Breast epithelium (tissue), 4 donors: ENCODE results near the gene CT45A1. TPM values are rescaled to one million over a fixed set of nuclear protein-coding genes. Genes with fewer than 3 reads are reported as not detected.
"Not testable (repeated sequence)": the region's sequence is repeated elsewhere in the genome, so short reads cannot be mapped to it uniquely, and the experiment has no call there.

Experiments
- DNase-seq, 2 donors: peaks; one replicate each; pipeline ENCODE4 v3.0.0-alpha.2; 2019; ENCODE audit warnings: low spot score in 2 of 2
- H3K27ac ChIP-seq, 2 donors: fragments of 200-600 bp; sonication (generic) in 1 of 2; one replicate each; pipeline ENCODE4 v1.5.1; 2016 to 2019; ENCODE audit warnings: mild to moderate bottlenecking in 1 of 2
- H3K27me3 ChIP-seq, 2 donors: fragments of 200-600 bp; sonication (generic) in 1 of 2; one replicate each; pipeline versions ENCODE4 v1.5.1 to v1.6.0; 2017 to 2019; ENCODE audit warnings: control low read depth in 1 of 2, mild to moderate bottlenecking in 1 of 2
- H3K36me3 ChIP-seq: fragments of 200-600 bp; one replicate; pipeline ENCODE4 v1.5.1; 2019
- H3K4me1 ChIP-seq, 2 donors: fragments of 200-600 bp; sonication (generic); one replicate each; pipeline ENCODE4 v1.5.1; 2016 to 2019; ENCODE audit warnings: control low read depth in 1 of 2
- H3K4me3 ChIP-seq, 3 donors: fragments of 200-600 bp; sonication (generic); 1 replicate in 2 of 3; 2 replicates in 1 of 3; pipeline ENCODE4 v1.5.1; 2016 to 2019; ENCODE audit warnings: mild to moderate bottlenecking in 3 of 3, moderate library complexity in 2 of 3
- H3K9me3 ChIP-seq, 2 donors: fragments of 200-600 bp; sonication (generic) in 1 of 2; one replicate each; pipeline ENCODE4 v1.5.1; 2016 to 2019; ENCODE audit warnings: control low read depth in 1 of 2
- CTCF ChIP-seq, 3 donors: fragments of 450-650 bp; IDR thresholded peaks; one replicate each; pipeline ENCODE4 v1.5.1; 2016 to 2017; ENCODE audit warnings: antibody characterized with exemption in 3 of 3, mild to moderate bottlenecking in 3 of 3, moderate library complexity in 3 of 3
- POLR2A ChIP-seq: fragments of 450-650 bp; IDR thresholded peaks from one replicate; pipeline ENCODE4 v1.6.1; 2016; ENCODE audit warnings: antibody characterized with exemption, mild to moderate bottlenecking, moderate library complexity
- POLR2AphosphoS5 ChIP-seq, 3 donors: sonication (generic); formaldehyde crosslinking; IDR thresholded peaks; one replicate each; pipeline ENCODE4 v1.6.1; 2017; ENCODE audit warnings: antibody characterized with exemption in 3 of 3
- intact Hi-C: fragments of 100-400 bp; cut with DNase I; formaldehyde crosslinking; loops from one replicate; pipeline ENCODE4 v1.15.1; 2023; ENCODE audit warnings: low total_unique reads
- total RNA-seq, 3 donors: library from RNA; depleted of rRNA; stranded (reverse); fragments of >200 nt; gene quantifications; one replicate each; pipeline ENCODE4 v1.1.0, GENCODE V29; 2016

The CT45A1 gene
- total RNA-seq, 3 donors from 2014 or later = not detected

GRCh38 chrX:135707880-135708279, 5.6 kb upstream of the CT45A1 start:
- intact Hi-C loops = no loop called here
- no peaks in the 10 kb centered on the region for H3K36me3 ChIP-seq
- no peak for DNase-seq

GRCh38 chrX:135713795-135714194, 356 bp downstream of the CT45A1 start:
- Histone ChIP-seq H3K4me1 (no peaks in the 10 kb centered on the region), H3K4me3 (no peak overlapping the region), H3K36me3 (no peaks in the 10 kb centered on the region), H3K27me3 (no peaks in the 10 kb centered on the region), H3K27ac (no peak overlapping the region), H3K9me3 (no peaks in the 10 kb centered on the region)
- DNase-seq = no peak
- intact Hi-C loops = no loop called here
- TF ChIP-seq CTCF (IDR thresholded peaks at IDR 0.05) = no peak
- no peak for TF ChIP-seq POLR2A
- no peak for TF ChIP-seq POLR2AphosphoS5 (IDR thresholded peaks at IDR 0.05)

More at GRCh38 chrX:135707880-135708279, 5.6 kb upstream of the CT45A1 start:
- Histone ChIP-seq H3K9me3 (no peaks in the 10 kb centered on the region), H3K27ac (no peak overlapping the region), H3K27me3 (peaks cover 0 to 8% of the 10 kb centered on the region in 2 donors), H3K4me1 (no peaks in the 10 kb centered on the region), H3K4me3 (no peak overlapping the region)
- TF ChIP-seq POLR2AphosphoS5 (IDR thresholded peaks at IDR 0.05) (no peak), CTCF (IDR thresholded peaks at IDR 0.05) (no peak), POLR2A (no peak)

GRCh38 chrX:135734666-135735065, 21.2 kb downstream of the CT45A1 start:
- DNase-seq, H3K9me3 ChIP-seq, H3K4me1 ChIP-seq, intact Hi-C loops, H3K4me3 ChIP-seq, H3K27ac ChIP-seq, H3K27me3 ChIP-seq, H3K36me3 ChIP-seq: not testable (repeated sequence)

DNA sequence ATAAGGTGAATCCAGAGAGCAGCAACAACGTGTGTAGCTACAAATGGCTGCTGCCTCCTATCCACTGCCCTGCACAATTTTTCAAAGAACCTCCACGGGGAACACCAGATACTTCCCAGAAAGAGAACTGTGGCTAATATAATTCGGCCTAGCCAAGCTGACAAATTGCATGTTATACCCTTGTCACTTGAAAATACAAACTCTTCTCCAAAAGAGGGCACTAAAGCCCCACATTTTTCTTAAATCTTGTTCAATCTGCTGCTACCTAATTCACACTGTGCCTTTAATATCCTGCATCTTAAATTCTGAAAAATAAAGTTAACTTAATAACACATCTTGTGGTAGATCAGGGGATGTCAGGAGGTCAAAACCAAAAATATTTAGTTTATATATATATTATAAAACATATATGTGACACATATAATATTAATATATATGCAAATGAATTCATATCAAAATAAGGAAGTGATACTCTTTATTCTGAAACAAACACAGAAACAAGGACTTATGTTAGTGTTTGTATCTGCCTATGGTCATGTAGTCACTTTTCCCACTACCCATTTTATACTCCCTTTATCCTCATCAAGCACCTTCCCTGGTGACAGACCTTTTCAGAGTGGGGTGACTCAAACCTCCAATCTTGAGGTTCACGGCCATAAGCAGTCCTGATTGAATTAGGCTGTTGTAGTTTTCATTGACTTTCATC, 24.1 kb downstream of the CT45A1 start:
- TF ChIP-seq CTCF (IDR thresholded peaks at IDR 0.05) (no peak), POLR2A (no peak), POLR2AphosphoS5 (IDR thresholded peaks at IDR 0.05) (no peak)
- no peak overlapping the region for H3K27ac ChIP-seq
- no peaks in the 10 kb centered on the region for H3K27me3 ChIP-seq
- no peak for DNase-seq
- H3K4me3 ChIP-seq = no peak overlapping the region
- intact Hi-C loops = no loop called here
- H3K4me1 ChIP-seq = no peaks in the 10 kb centered on the region
- H3K9me3 ChIP-seq = no peaks in the 10 kb centered on the region
- no peaks in the 10 kb centered on the region for H3K36me3 ChIP-seq

DNA sequence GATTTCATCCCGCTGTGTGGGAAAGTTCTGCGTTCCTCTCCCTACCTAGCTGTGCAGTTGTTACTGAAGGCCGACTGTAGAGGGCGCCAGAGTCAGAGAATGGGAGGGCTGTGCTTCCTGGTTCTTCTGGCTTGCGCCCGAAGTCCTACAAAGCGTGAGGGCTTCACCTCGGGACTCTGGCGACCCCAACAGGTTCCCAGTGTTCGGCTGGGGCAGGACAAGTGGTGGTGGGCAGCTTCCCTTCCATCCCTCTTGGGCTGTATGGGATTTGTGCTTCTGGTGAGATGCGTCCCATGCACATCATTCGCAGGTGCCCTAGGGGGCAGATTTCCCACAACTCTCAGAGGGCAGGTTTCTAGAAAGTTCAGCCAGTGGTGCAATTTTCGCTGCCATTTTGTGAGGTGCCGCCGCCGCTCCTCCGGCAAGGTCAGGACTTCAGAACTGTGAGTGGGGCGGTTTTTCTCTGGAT, 27.3 kb downstream of the CT45A1 start:
- Histone ChIP-seq H3K36me3 (no peaks in the 10 kb centered on the region), H3K4me1 (no peaks in the 10 kb centered on the region), H3K4me3 (no peak overlapping the region), H3K27me3 (no peaks in the 10 kb centered on the region), H3K27ac (no peak overlapping the region), H3K9me3 (no peaks in the 10 kb centered on the region)
- intact Hi-C loops = no loop called here
- no peak for DNase-seq
- no peak for TF ChIP-seq CTCF (IDR thresholded peaks at IDR 0.05)
- no peak for TF ChIP-seq POLR2A
